NB4 (cell line): ENCODE results near the gene EFNB3.

ENCODE experiments used
- DNase-seq: peaks from one replicate; pipeline ENCODE4 v3.0.0; 2010; ENCODE audit warnings: low read depth
- H3K4me3 ChIP-seq: one replicate; pipeline ENCODE4 v1.5.1; 2011; ENCODE audit warnings: mild to moderate bottlenecking, low read depth, low read length, moderate library complexity
- MYC ChIP-seq: IDR thresholded peaks from 2 replicates; pipeline ENCODE4 v1.6.1; 2011; ENCODE audit warnings: low read depth, low read length
- POLR2A ChIP-seq: IDR thresholded peaks from 2 replicates; pipeline ENCODE4 v1.6.1; 2011; ENCODE audit warnings: mild to moderate bottlenecking; ENCODE audit not compliant: insufficient read length; ENCODE audit errors: extremely low read depth
- TF ChIP-seq, protein P1 (sequence below): IDR thresholded peaks from 2 replicates; pipeline ENCODE4 v1.6.1; 2011; ENCODE audit warnings: low read depth, low read length
- TF ChIP-seq, protein P2 (sequence below): IDR thresholded peaks from one replicate; pipeline ENCODE4 v1.5.1; 2012; ENCODE audit warnings: low read depth, low read length

Gene EFNB3

DNA sequence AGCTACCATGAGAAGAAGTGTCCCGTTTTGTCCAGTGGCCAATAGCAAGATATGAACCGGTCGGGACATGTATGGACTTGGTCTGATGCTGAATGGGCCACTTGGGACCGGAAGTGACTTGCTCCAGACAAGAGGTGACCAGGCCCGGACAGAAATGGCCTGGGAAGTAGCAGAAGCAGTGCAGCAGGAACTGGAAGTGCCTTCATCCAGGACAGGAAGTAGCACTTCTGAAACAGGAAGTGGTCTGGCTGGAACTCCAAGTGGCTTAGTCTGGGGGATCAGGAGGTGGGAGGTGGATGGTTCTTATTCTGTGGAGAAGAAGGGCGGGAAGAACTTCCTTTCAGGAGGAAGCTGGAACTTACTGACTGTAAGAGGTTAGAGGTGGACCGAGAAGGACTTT lies 5.3 kb downstream of the EFNB3 start:
- no peak for TF ChIP-seq POLR2A
- H3K4me3 ChIP-seq = no peak overlapping the region
- DNase-seq = no peak

DNA sequence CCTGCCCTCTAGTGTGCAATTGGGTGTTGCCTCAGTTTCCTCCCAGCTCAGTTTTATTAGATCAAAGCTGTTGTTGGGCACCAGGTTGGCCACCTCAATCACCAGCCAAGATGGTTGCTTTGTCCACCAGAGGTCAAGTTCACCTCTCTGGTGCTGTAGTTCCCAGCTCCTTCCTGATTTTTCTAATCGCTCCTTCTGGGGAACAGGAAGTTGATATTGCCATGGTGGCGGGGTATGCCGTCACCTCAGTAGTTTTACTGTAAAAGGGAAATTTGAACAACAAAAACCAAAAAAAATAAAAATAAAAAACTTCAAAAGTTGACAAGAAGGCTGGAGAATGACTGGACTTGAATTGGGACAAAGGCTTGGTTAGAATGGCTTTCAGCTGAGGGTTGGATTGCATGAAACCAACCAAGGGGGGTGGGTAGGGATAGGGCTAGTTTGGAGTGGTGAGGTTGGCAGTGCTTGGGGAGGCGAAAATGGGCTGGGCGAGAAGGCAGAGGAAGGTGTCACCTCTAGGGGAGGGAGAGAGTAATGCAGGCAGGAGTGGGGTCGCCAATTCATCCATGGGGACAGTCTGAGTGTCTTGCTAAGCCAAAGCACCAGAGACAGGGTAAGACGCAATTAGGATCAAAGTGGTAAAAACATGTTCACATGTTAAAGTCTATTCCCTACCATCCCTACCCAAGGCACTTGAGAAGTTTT lies 6.2 kb downstream of the EFNB3 start:
- DNase-seq = no peak
- TF ChIP-seq MYC = no peak
- no peak for TF ChIP-seq POLR2A
- TF ChIP-seq, protein P1, sequence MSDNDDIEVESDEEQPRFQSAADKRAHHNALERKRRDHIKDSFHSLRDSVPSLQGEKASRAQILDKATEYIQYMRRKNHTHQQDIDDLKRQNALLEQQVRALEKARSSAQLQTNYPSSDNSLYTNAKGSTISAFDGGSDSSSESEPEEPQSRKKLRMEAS = no peak
- TF ChIP-seq, protein P2, sequence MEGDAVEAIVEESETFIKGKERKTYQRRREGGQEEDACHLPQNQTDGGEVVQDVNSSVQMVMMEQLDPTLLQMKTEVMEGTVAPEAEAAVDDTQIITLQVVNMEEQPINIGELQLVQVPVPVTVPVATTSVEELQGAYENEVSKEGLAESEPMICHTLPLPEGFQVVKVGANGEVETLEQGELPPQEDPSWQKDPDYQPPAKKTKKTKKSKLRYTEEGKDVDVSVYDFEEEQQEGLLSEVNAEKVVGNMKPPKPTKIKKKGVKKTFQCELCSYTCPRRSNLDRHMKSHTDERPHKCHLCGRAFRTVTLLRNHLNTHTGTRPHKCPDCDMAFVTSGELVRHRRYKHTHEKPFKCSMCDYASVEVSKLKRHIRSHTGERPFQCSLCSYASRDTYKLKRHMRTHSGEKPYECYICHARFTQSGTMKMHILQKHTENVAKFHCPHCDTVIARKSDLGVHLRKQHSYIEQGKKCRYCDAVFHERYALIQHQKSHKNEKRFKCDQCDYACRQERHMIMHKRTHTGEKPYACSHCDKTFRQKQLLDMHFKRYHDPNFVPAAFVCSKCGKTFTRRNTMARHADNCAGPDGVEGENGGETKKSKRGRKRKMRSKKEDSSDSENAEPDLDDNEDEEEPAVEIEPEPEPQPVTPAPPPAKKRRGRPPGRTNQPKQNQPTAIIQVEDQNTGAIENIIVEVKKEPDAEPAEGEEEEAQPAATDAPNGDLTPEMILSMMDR = no peak

DNA sequence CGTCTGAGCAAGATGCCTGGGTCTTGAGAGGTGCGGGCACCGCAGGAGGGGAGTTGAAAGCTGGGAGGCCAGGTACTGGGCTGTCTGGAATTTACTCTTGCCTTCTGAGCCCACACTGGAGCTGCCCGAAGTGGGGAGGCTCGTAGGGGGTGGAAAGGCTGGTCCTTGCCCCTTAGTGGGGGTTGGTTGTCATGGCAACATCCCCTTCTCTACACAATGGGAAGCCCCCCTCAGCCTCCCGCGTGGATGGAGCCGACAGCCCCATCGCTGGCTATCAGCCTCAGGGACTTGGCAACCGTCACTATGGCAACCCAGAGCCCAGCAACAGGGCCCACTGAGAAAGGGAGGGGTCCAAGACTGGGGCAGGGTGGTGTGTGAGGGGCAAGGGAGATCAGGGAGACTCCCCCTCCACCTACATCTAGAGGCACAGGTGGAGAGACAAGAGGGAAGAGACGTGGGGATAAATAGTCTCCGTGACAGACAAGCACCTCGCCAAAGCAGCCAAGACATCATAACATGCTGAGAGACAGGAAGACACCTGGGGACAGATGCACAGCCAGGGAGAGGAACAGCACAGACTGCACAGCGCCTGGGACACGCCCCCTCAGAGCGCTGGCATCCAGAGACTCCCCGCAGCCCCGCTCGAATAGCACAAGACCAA lies 7.2 kb downstream of the EFNB3 start:
- DNase-seq = no peak
- H3K4me3 ChIP-seq = no peak overlapping the region
- TF ChIP-seq POLR2A (no peak), MYC (no peak)
- TF ChIP-seq, protein P2 = no peak
- TF ChIP-seq, protein P1 = no peak

More for the DNA sequence above, 6.2 kb downstream of the EFNB3 start:
- H3K4me3 ChIP-seq = no peak overlapping the region

DNA sequence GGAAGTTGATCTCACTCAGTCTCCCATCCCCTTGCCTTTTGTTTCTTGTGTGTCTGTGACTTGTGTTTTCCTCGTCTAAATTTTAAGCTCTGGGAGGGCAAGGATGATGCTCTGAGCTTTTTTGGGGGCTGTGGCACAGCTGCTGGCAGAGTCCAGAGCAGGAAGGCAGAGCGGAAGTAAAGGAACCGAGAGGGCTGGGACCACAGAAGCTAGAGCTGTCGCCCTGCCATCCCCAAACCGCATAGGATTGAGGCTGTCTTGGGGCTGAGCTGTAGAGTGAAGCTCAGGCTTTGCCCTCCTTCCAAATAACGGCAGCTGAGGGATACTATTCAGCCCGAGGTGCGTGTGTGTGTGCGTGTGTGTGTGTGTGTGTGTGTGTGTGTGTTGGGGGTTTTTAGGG lies 8.8 kb downstream of the EFNB3 start:
- TF ChIP-seq, protein P1 = no peak
- TF ChIP-seq, protein P2 = no peak
- TF ChIP-seq POLR2A = no peak
- no peak overlapping the region for H3K4me3 ChIP-seq
- no peak for DNase-seq

DNA sequence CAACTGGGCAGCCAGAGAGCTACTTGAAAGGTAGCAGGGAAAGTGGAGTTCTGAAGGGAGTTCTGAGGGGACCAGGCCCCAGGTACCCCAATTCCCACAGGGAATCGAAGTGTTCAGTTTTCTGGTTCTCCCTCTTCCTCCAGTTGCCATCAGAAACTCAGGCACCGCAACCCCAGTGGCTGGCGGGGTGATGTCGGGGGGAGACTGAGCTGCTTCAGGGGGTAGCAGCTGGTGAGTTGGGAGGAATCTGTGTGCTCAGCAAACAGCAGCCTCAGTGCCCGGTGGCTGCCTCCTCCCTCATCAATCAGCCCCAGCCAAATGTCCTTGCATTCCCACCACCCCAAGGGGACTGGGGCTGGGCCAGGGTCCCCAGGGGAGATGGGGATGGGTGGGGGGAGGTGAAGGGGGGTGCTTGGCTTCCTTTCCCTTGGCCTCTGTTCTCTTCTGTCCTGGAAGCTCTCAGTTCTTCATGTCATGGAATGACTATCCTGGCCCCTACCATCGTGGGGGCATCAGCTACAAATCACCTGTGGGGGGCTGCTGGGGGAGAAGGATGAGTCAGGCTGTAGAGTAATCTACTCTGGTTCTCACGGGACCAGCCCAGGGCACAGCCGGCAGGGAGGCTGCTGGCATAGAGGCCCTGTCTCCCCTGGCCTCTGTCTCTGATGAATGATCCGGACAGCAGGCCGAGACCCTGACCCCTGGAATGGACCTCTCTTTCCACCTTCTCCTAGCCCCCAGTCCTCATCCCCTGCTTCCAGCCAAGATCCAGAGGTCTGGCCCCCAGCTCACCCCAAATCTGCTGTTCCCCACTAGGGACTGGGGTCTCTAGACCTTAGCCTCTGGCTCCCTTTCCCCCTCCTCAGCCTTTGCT lies 10.0 kb downstream of the EFNB3 start:
- no peak for DNase-seq

More for the DNA sequence above, 10.0 kb downstream of the EFNB3 start:
- H3K4me3 ChIP-seq = no peak overlapping the region
- TF ChIP-seq POLR2A = no peak
- no peak for TF ChIP-seq MYC
- TF ChIP-seq, protein P2 = no peak
- TF ChIP-seq, protein P1 = no peak
